Renal cortex interstitium (tissue), 11 donors: Measurements from ENCODE around the gene COL15A1. TPM values are rescaled to one million over a fixed set of nuclear protein-coding genes. Genes with fewer than 3 reads are reported as not detected.

ENCODE experiments used
- DNase-seq, 11 donors: peaks; one replicate each; pipeline ENCODE4 v3.0.0-alpha.2; 2013; ENCODE audit warnings: low read depth in 9 of 11, low spot score in 4 of 11; ENCODE audit errors: extremely low read depth in 1 of 11
- polyA plus RNA-seq, 3 donors: library from polyadenylated mRNA; unstranded; fragments of 120-200 nt; gene quantifications; one replicate each; pipeline ENCODE4 v1.2.1, GENCODE V29; 2013; ENCODE audit not compliant: insufficient read length in 3 of 3

Gene COL15A1
- polyA plus RNA-seq, 3 donors = 22.2 to 30.3 (median 23.0) TPM

DNA sequence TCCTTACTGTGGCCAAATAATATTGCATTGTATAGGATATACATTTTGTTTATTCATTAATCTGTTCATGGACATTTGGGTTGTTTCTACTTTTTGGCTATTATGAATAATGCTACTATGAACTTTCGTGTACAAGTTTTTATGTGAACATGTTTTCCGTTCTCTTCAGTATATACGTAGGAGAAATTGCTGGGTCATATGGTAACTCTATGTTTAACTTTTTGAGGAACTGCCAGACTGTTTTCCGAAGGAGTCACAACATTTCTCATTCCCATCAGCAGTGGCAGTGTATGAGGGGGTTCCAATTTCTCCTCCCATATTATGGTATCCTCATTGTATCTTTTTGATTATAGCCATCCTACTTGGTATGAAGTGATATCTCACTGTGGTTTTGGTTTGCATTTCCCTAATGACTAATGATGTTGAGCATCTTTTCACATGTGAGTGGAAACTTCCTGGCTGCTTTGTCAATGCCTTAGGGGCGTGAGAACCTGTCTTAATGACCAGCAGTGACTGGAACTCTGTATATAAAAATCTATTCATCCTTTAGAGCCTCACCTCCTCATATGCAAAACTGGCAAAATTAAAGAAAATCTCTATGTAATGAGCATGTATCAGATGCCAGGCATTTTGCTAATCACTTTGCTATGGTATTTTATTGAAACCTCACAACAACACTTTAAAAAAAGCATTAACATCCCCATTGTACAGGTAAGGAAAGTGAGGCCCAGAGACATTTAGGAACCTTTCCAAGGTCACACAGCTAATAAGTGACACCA is 113.4 kb downstream of the COL15A1 start:
- no peak for DNase-seq

DNA sequence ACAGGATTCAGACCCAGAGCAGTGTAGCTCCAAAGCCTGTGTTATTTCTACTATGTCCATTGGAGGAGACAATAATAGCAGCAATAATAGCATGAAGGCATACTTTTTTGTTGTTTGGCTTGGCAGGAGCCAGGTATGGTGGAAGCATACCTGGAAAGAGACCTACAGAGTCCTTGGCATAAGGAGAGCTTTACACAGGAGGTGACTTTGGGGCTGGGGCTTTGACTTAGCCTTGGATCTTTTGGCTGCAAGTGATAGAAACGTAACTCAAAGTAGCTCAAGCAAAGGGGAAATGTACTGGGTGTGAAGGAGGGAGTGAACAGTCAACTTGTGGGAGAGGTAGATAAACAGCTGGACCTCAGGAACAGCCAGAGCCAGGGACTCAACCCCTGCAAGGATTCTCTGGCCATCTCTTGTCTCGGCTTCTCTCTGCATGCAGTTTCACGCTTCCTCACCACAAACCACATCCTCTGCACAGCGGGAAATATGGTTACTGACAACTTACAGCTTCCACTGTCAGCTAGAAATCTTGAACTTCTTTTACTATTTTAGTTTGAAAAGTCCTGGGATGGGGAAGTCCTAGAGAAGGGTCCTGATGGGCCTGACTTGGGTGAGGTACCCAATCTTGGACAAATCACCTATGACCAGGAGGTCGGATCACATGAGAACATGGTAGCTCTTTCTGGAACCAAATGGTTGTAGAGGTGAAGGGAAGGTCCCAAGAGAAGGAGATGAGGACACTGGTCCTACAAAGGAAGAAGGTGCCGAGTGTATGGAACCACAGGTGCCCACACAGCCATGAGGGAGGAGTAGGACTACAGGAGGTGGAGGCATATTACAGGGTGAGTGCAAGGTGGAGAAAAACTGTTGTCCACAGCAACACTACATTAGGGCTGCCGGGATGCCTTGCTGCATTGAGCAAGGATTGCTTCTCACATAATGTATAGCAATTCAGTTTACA is 114.2 kb downstream of the COL15A1 start:
- no peak for DNase-seq

DNA sequence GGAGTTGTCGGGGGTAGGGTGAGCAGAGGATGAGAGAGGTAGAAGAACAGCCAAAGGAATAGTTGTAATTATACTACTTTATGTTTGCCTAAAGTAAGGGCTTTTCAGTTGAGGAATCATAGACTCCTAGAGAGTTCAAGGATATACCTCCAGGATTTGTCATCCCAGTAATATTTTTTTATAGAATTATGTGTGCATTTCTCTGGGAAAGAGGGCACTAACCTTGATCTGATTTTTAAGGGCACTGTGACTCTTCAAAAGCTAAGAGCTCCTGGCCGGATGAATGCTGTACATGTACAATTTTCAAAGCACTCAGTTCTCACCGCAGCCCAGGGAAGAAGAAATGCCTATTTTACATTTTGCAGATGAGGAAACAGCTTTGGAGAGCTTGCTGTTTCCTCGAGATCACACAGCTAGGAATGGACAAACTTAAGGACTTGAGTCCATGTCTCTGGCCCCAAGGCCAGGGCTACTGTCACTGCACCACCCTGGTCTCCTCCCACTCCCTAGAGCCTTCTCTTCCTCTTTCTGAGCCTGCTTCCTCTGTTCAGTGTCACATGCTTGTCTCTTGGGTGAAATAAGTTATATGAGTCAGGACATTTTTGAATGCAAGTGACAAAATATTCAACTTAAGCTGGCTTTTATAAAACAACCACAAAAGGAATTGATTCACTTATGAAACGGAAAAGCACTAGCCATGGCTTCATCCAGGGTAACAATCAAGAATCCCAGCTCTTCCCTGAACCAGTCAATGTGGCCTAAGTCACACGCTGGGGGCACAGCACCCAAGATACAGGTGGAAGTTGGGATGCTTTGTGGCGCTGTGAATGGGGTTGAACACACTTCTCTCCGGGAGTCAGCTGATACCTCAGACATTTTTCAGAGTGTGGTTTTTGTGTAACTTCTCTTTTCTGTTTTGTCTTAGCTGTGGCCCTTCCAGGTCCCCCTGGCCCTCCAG is 115.5 kb downstream of the COL15A1 start:
- DNase-seq = no peak

DNA sequence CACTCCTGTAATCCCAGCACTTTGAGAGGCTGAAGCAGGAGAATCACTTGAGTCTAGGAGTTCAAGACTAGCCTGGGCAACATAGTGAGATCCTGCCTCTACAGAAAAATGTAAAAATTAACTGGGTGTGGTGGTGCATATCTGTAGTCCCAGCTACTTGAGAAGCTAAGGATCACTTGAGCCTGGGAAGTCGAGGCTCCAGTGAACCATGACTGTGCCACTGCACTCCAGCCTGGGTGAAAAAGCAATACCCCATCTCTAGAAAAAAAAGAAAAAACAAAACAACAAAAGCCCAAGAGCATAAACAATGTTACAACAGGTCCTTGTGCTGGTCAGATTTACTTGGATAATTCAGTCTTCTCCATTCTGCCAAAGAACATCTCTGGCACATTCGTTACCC is 116.9 kb downstream of the COL15A1 start:
- no peak for DNase-seq

GRCh38 chr9:99062549-99062948 is 118.8 kb downstream of the COL15A1 start:
- DNase-seq = no peak

DNA sequence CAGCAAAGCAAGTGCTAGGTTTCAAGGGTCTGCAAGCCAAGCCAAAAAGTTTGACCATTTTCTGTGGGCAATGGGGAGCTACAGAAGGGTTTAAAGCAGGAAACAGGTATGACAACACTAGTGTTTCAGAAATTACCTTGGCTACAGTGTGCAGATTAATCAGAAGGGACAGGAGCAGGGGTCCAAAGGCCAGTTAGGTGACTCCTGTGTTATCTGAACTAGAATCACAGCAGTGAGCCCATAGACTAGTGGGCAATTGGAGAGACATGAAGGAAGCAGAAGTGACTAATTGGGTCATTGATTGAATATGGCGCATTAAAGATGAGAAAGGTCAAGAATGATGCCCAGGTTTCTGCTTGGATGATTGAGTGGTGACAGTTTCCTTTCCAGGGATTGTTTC is 119.8 kb downstream of the COL15A1 start:
- DNase-seq = no peak

- no peak for DNase-seq
Measured at GRCh38 chr9:99066571-99066970, 122.9 kb downstream of the COL15A1 start.

DNA sequence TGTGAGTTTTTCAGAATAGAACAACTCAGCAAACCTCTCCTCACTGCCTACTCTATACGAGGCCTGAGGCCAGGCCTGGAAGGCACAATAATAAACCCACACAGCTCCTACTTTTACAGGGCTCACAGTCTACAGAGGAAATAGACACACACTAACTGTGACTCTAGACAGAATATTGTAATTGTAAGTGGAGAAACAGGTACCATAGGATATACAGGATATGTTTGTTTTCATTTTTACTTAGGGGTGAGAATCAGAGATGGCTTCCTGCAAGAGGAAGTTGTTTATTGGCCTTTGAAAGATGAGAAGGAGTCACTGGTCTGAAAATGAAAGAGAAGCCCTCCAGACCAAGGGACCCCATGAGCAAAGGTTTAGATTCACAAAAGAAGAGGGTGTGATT is 125.4 kb downstream of the COL15A1 start:
- no peak for DNase-seq

DNA sequence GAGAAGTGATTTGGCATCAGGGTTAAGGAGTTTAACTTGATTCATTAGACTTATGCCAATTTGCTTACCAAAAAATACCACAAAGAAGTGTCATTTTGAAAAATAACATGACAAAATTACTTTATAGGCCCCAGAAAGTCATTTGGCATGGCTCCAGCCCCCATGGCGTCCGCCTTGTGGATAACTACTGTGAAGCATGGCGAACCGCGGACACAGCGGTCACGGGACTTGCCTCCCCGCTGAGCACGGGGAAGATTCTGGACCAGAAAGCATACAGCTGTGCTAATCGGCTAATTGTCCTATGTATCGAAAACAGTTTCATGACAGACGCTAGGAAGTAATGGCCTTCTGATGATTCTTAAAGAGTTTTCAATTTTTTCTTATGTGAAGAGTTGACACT is 125.8 kb downstream of the COL15A1 start:
- no peak for DNase-seq

DNA sequence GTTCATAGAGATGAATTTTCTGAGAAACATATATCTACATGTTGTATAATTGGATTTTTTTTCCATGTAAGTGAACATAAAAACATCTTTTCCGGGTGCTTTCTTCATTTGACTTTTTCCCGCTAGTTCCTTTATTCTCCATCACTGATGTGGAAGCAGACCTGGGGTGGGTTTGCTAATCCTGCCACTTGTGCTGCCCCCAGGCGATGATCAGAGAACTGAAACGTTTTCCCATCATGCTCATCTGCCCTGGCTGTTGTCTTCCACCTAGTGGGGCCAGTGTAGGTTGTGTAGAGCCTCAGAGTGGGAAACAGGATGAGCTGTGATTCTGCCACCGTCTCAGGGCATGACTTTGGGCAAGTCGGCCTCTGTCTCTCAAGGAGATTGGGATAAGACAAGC is 127.0 kb downstream of the COL15A1 start:
- DNase-seq = no peak

- no peak for DNase-seq
Measured at GRCh38 chr9:99071313-99072039, 127.8 kb downstream of the COL15A1 start.

DNA sequence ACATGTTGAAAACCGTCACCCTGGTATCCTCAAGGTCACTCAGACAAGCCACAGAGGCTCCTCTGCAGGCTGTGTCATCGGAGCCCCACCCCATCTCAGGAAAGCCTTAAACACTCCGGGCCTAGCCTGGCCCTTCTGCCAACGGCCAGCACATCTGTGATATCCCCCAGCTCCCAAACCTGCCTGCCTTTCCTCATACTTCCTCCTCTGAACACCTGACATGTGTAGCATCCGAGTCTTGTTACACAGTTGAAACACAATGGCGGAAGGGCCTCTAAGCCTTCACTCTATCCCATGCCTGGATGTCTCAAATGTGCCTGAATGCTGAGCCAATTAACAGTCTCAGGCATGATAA is 128.3 kb downstream of the COL15A1 start:
- no peak for DNase-seq

DNA sequence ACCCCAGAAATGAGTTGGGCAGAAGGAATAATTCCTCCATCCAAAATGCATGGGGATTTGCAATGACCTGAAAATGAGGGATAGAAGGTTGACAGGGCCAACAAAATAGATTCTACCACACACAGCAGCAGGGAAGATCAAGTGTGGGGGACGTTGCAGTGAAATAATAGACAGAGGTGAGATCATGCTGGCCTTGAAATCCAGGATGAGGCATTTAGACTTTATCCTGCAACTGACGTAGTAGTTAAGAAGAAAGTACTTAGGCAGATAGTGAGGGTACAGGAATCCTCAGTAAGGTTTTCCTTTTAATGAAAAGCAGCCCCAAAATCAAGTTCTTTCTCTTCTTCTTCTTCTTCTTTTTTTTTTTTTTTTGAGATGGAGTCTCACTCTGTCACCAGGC is 129.6 kb downstream of the COL15A1 start:
- no peak for DNase-seq

DNA sequence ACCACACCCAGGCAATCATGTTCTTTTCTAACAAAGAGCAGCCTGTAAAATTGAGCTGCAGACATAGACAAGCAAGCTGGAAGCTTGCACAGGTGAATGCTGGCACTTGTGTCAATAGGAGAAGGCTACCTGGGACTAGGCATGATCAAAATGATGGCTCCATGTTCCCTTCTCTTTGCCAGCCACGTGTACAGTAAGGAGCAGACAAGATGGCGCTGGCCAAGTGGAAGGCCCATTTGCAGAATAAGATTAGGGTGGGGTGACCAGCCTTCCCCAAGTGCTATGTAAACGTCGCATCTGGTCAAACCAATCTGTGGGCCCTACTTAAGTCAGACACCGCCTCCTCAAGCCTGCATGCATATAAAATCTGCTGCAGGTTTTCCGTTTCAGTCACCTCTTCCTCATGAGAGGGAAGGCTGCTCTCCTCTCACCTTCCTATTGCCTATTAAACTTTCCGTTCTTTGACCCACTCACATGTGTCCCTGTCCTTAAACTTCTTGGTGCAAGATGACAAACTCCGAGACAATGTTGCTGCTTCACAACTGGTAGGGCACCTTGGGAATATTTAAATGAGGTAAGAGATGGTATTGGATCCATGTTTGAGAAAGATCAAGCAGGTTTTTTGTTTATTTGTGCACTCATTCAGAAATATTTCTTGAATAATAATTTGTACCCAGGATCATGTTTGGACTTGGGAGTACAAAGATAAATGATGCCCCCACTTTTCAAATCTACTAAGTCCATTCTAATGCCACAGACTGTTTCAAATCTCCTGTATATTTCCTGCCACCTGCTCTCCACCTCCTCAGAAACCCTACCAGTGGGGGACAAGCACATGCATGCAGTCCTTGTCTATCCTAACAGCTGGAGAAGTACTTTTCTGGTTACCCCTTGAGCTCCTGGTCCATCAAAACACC is 130.5 kb downstream of the COL15A1 start:
- DNase-seq = no peak

GRCh38 chr9:99074902-99075245 is 131.2 kb downstream of the COL15A1 start:
- DNase-seq = no peak

- DNase-seq = no peak
Measured at GRCh38 chr9:99075246-99075912, 131.7 kb downstream of the COL15A1 start.

DNA sequence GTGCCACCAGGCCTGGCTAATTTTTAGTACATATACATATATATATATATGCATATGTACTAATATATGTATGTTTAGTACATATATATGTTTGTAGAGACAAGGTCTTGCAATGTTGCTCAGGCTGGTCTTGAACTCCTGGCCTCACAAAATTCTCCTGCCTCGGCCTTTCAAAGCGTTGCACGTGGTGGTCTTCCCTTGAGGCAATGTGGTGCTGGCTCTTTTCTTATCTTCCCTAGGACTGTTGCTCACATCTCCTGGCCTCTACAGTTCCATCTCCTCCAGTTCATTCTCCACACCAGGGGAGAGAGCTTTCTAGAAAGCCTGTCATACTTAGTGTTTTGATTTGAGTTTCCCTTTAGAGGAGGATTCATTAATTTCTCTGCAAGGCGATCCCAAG is 132.3 kb downstream of the COL15A1 start:
- no peak for DNase-seq
